Measurements from ENCODE around the gene SH3D19.
"Not testable (repeated sequence)": the region's sequence is repeated elsewhere in the genome, so short reads cannot be mapped to it uniquely, and the experiment has no call there.

SH3D19 gene

DNA sequence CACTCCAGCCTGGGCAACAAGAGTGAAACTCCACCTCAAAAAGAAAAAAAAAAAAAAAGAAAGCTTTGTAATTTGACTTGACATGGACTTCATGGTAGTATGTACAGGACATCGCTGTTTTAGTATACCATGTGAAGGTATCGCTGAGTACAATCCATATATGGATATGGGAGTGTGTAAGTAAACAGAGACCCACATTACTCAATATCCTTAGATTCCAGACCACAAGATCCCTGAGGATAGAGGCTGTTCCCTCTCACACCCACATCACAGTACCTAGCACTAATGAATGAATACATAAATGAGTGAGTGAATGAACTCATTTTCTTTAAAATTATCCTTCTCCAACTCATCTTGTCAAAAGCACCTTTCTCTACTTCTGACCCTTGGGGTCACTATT is 234.4 kb downstream of the SH3D19 start:
- Mint-ChIP-seq H3K27me3 (no peaks in the 10 kb centered on the region), H3K36me3 (no peaks in the 10 kb centered on the region), H3K4me1 (ENCODE audit: low read depth) (no peaks in the 10 kb centered on the region), H3K27ac (no peak overlapping the region), H3K9me3 (ENCODE audit: low read depth) (no peaks in the 10 kb centered on the region), H3K4me3 (no peak overlapping the region)

DNA sequence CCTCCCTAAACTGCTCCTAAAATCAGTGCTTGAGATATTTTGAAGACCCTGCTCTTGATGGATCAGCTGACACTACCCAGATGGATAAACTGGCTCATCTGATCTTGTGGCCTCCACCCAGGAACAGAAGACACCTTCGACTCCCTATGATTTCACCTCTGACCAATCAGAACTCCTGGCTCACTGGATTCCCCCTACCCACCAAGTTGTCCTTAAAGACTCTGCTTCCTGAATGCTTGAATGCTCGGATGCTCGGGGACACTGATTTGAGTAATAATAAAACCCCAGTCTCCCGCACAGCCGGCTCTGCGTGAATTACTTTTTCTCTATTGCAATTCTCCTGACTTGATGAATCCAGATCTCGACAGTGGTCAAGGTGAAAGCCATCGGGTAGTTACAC is 237.9 kb downstream of the SH3D19 start:
- Mint-ChIP-seq H3K9me3 (ENCODE audit: low read depth) (no peaks in the 10 kb centered on the region), H3K36me3 (no peaks in the 10 kb centered on the region), H3K4me1 (ENCODE audit: low read depth) (no peaks in the 10 kb centered on the region), H3K27ac (no peak overlapping the region), H3K4me3 (no peak overlapping the region), H3K27me3 (no peaks in the 10 kb centered on the region)

DNA sequence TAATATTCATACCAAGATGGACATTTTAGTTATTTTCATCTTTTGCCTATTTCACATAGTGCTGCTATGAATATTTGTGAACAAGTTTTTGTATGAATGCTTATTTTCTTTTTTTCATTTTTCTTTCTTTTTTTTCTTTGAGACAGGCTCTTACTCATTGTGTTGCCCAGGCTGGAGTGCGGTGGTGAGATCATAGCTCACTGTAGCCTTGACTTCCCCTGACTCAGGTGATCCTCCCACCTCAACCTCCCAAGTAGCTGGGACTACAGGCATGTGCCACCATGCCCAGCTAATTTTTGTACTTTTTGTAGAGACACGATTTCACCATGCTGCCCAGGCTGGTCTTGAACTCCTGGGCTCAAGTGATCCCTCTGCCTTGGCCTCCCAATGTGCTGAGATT is 247.4 kb downstream of the SH3D19 start:
- not testable (repeated sequence) for H3K9me3 Mint-ChIP-seq (ENCODE audit: low read depth); H3K27me3 Mint-ChIP-seq; H3K4me1 Mint-ChIP-seq (ENCODE audit: low read depth); H3K27ac Mint-ChIP-seq; H3K36me3 Mint-ChIP-seq; H3K4me3 Mint-ChIP-seq

DNA sequence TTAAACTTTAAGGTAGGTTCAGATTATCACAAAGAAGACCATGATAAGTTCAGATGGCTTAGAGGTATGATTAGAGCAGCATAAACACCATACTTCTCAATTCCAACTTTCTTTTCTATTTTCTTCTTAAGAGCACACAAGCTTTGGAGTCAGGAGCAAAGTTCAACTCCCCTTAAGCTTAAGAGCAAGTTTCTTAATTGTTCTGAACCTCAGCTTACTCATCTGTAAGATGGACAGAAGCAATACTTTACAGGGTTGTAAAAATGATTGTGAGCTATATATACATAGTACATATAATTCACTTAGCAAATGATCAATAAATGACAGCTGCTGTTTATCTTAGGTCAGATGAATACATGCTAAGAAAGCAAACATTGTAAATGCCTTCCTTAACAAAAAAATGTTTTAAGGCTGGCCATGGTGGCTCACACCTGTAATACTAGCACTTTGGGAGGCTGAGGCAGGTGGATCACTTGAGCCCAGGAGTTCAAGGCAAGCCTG is 250.9 kb downstream of the SH3D19 start:
- no peaks in the 10 kb centered on the region for H3K4me1 Mint-ChIP-seq (ENCODE audit: low read depth)
- no peaks in the 10 kb centered on the region for H3K27me3 Mint-ChIP-seq
- no peak overlapping the region for H3K27ac Mint-ChIP-seq
- no peaks in the 10 kb centered on the region for H3K9me3 Mint-ChIP-seq (ENCODE audit: low read depth)
- no peaks in the 10 kb centered on the region for H3K36me3 Mint-ChIP-seq
- no peak overlapping the region for H3K4me3 Mint-ChIP-seq

All from activated naive CD8-positive, alpha-beta T cell (primary cell).